Muscle of leg (tissue), 16 donors: ENCODE measurements around the gene TXLNG. TPM values are rescaled to one million over a fixed set of nuclear protein-coding genes. Genes with fewer than 3 reads are reported as not detected.

ENCODE experiments used
- DNase-seq: peaks from one replicate; pipeline ENCODE4 v3.0.0; 2013
- H3K27ac ChIP-seq: one replicate; pipeline ENCODE4 v1.5.1; 2013; ENCODE audit warnings: mild to moderate bottlenecking, low read length, control low read depth
- H3K27me3 ChIP-seq: one replicate; pipeline ENCODE4 v1.6.1; 2013; ENCODE audit warnings: low read length; ENCODE audit not compliant: control insufficient read depth, insufficient read depth
- H3K36me3 ChIP-seq: one replicate; pipeline ENCODE4 v1.6.1; 2013; ENCODE audit warnings: low read length; ENCODE audit not compliant: control insufficient read depth, insufficient read depth
- H3K4me1 ChIP-seq: one replicate; pipeline ENCODE4 v1.6.1; 2013; ENCODE audit warnings: low read length; ENCODE audit not compliant: control insufficient read depth, insufficient read depth
- H3K4me3 ChIP-seq: one replicate; pipeline ENCODE4 v1.5.1; 2013; ENCODE audit warnings: low read length, control low read depth
- H3K9me3 ChIP-seq: replicated peaks from 2 replicates; pipeline ENCODE4 v1.6.1; 2013; ENCODE audit warnings: low read depth, low read length; ENCODE audit not compliant: control insufficient read depth
- WGBS: methylation state at CpG from one replicate; pipeline ENCODE4 v1.1.5; 2013; ENCODE audit warnings: missing lambda C conversion rate; ENCODE audit not compliant: insufficient coverage; 5-methylcytosine and 5-hydroxymethylcytosine counted together
- long read RNA-seq, 11 donors: transcript quantifications; one replicate each; lab custom pipeline, GENCODE V29; 2026
- polyA plus RNA-seq, 8 donors: library from polyadenylated mRNA; unstranded; fragments of 120-200 nt; gene quantifications; one replicate each; pipeline versions ENCODE4 v1.2.1 to v1.2.3, GENCODE V29; 2013; ENCODE audit warnings: inconsistent platforms in 1 of 8, low replicate concordance in 1 of 8; ENCODE audit not compliant: insufficient read length in 8 of 8, insufficient read depth in 1 of 8
- total RNA-seq: library from RNA; stranded (reverse); fragments of 120-200 nt; gene quantifications from one replicate; pipeline ENCODE4 v1.2.4, GENCODE V29; 2013

The TXLNG gene
- total RNA-seq (7.6 TPM), polyA plus RNA-seq (1 to 10 TPM; 6.7 to 10.0 (median 7.7) TPM)
- long read RNA-seq, donor 1, result 0 reads
- long read RNA-seq, donor 2, result 0 reads
- long read RNA-seq, donor 3, full-length matches to known transcripts, result 1 of 1 reads
- long read RNA-seq, donor 3, partial matches to known transcripts, result 0 of 1 reads
- long read RNA-seq, donor 3, other reads (novel, unspliced or antisense), result 0 of 1 reads
- long read RNA-seq, donor 4, partial matches to known transcripts, result 52 of 52 reads
- long read RNA-seq, donor 4, other reads (novel, unspliced or antisense), result 0 of 52 reads
- long read RNA-seq, donor 5, full-length matches to known transcripts, result 2 of 18 reads
- long read RNA-seq, donor 5, partial matches to known transcripts, result 16 of 18 reads
- long read RNA-seq, donor 5, other reads (novel, unspliced or antisense), result 0 of 18 reads
- long read RNA-seq, donor 6, full-length matches to known transcripts, result 1 of 7 reads
- long read RNA-seq, donor 6, partial matches to known transcripts, result 6 of 7 reads
- long read RNA-seq, donor 6, other reads (novel, unspliced or antisense), result 0 of 7 reads
- long read RNA-seq, donor 7, partial matches to known transcripts, result 6 of 6 reads
- long read RNA-seq, donor 7, other reads (novel, unspliced or antisense), result 0 of 6 reads
- long read RNA-seq, donor 8, result 0 reads
- long read RNA-seq, donor 9, partial matches to known transcripts, result 113 of 147 reads
- long read RNA-seq, donor 9, other reads (novel, unspliced or antisense), result 34 of 147 reads
- long read RNA-seq, donor 10, partial matches to known transcripts, result 163 of 285 reads
- long read RNA-seq, donor 10, other reads (novel, unspliced or antisense), result 122 of 285 reads
- long read RNA-seq, donor 11, full-length matches to known transcripts, result 1 of 1 reads
- long read RNA-seq, donor 11, partial matches to known transcripts, result 0 of 1 reads
- long read RNA-seq, donor 11, other reads (novel, unspliced or antisense), result 0 of 1 reads

GRCh38 chrX:16786139-16786790, at the start of gene TXLNG:
TSS of gene TXLNG (plus strand) at chrX:16786466. CDS start at chrX:16786488, 22 bp downstream.
- Histone ChIP-seq H3K27ac (peak within 1 kb of the TSS; percentile 76), H3K4me3 (peak within 1 kb of the TSS; percentile 84), H3K9me3 (no peaks in the 10 kb centered on the region), H3K27me3 (peaks cover 24% of the 10 kb centered on the region), H3K4me1 (peaks cover 9% of the 10 kb centered on the region), H3K36me3 (no peaks in the 10 kb centered on the region)
- under 1% methylated on average over 44 of the region's 59 CpGs for WGBS
- peak; percentile 100 for DNase-seq

- Histone ChIP-seq H3K27ac (no peak overlapping the region), H3K4me1 (no peaks in the 10 kb centered on the region), H3K4me3 (no peak overlapping the region), H3K9me3 (no peaks in the 10 kb centered on the region), H3K36me3 (peaks cover 21% of the 10 kb centered on the region), H3K27me3 (peaks cover 7% of the 10 kb centered on the region)
- DNase-seq, result no peak
- WGBS, result 100% methylated on average over 2 of the region's 5 CpGs
These were observed 49.2 kb upstream of the TXLNG start for GRCh38 chrX:16737024-16737423.

- 73% methylated on average over 6 of the region's 6 CpGs for WGBS
- DNase-seq, result no peak
- H3K27me3 ChIP-seq, result peaks cover 10% of the 10 kb centered on the region
- H3K36me3 ChIP-seq, result peaks cover 35% of the 10 kb centered on the region
- no peak overlapping the region for H3K27ac ChIP-seq
- H3K9me3 ChIP-seq, result no peaks in the 10 kb centered on the region
- H3K4me1 ChIP-seq, result no peaks in the 10 kb centered on the region
- no peak overlapping the region for H3K4me3 ChIP-seq
These were observed 46.7 kb upstream of the TXLNG start for GRCh38 chrX:16739574-16739973.

- no peak overlapping the region for H3K4me3 ChIP-seq
- DNase-seq, result no peak
- 95% methylated on average over 9 of the region's 12 CpGs for WGBS
- no peaks in the 10 kb centered on the region for H3K4me1 ChIP-seq
- no peak overlapping the region for H3K27ac ChIP-seq
- H3K9me3 ChIP-seq, result no peaks in the 10 kb centered on the region
- H3K27me3 ChIP-seq, result peaks cover 13% of the 10 kb centered on the region
- peaks cover 41% of the 10 kb centered on the region for H3K36me3 ChIP-seq
These were observed 42.5 kb upstream of the TXLNG start for GRCh38 chrX:16743604-16744325.

DNA sequence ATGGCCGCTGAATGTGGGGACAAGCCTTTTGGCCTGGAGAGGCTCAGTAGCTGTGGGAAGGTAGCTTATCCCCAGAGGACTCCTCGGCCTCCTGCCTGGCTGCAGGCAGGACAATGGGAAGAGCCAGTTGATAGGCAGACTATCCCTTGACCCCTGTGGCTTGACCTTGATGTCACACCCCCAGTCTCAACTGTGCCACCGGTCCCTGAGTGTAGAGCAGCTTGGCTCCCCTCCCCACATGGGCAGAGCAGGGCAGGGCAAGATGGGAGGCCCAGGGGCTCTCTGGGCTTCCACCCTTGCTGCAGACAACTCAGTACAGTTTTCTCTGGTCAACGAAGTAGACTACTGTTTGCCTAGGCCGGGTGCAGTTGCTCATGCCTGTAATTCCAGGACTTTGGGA, 41.2 kb upstream of the TXLNG start:
- H3K4me1 ChIP-seq, result no peaks in the 10 kb centered on the region
- H3K9me3 ChIP-seq, result no peaks in the 10 kb centered on the region
- H3K4me3 ChIP-seq, result no peak overlapping the region
- peaks cover 46% of the 10 kb centered on the region for H3K36me3 ChIP-seq
- no peak for DNase-seq
- peaks cover 13% of the 10 kb centered on the region for H3K27me3 ChIP-seq
- H3K27ac ChIP-seq, result no peak overlapping the region
- 95% methylated on average over 3 of the region's 5 CpGs for whole genome bisulfite sequencing

GRCh38 chrX:16745659-16746058, 40.6 kb upstream of the TXLNG start:
- H3K4me1 ChIP-seq, result no peaks in the 10 kb centered on the region
- 86% methylated on average over 2 of the region's 5 CpGs for WGBS
- no peak overlapping the region for H3K27ac ChIP-seq
- H3K4me3 ChIP-seq, result no peak overlapping the region
- H3K36me3 ChIP-seq, result peaks cover 48% of the 10 kb centered on the region
- H3K9me3 ChIP-seq, result no peaks in the 10 kb centered on the region
- H3K27me3 ChIP-seq, result peaks cover 13% of the 10 kb centered on the region
- DNase-seq, result no peak

GRCh38 chrX:16748425-16748824, 37.8 kb upstream of the TXLNG start:
- Histone ChIP-seq H3K4me3 (no peak overlapping the region), H3K27ac (no peak overlapping the region), H3K9me3 (no peaks in the 10 kb centered on the region), H3K27me3 (peaks cover 13% of the 10 kb centered on the region), H3K36me3 (peaks cover 47% of the 10 kb centered on the region), H3K4me1 (no peaks in the 10 kb centered on the region)
- DNase-seq, result no peak
- WGBS, result 100% methylated on average over 1 of the region's 5 CpGs

- Histone ChIP-seq H3K4me1 (no peaks in the 10 kb centered on the region), H3K9me3 (no peaks in the 10 kb centered on the region), H3K4me3 (no peak overlapping the region), H3K27ac (no peak overlapping the region), H3K36me3 (peaks cover 40% of the 10 kb centered on the region), H3K27me3 (peaks cover 5% of the 10 kb centered on the region)
- no CpG with 5 or more reads among the region's 7 CpGs for WGBS
- DNase-seq, result no peak
These were observed 36.1 kb upstream of the TXLNG start for GRCh38 chrX:16750136-16750535.

- DNase-seq, result no peak
- no peaks in the 10 kb centered on the region for H3K9me3 ChIP-seq
- H3K4me1 ChIP-seq, result no peaks in the 10 kb centered on the region
- peaks cover 5% of the 10 kb centered on the region for H3K27me3 ChIP-seq
- 100% methylated on average over 2 of the region's 2 CpGs for WGBS
- H3K36me3 ChIP-seq, result peaks cover 37% of the 10 kb centered on the region
- H3K27ac ChIP-seq, result no peak overlapping the region
- no peak overlapping the region for H3K4me3 ChIP-seq
These were observed 32.2 kb upstream of the TXLNG start for GRCh38 chrX:16754019-16754418.
